Endothelial cell of umbilical vein (primary cell): ENCODE measurements around the gene SPCS3. TPM values are rescaled to one million over a fixed set of nuclear protein-coding genes. Genes with fewer than 3 reads are reported as not detected.

Experiments
- BruUV-seq: library from RNA; stranded (reverse); fragments of 400-500 nt; replicated peaks from 2 replicates; lab custom pipeline; 2021; lab: Mats Ljungman, UMichigan
- CTCF ChIA-PET: fragments of 300-600, 350-600 bp; sonication (Branson Sonifier 250); formaldehyde crosslinking; loops from one replicate; lab custom pipeline; 2021; ENCODE audit warnings: antibody characterized with exemption, inconsistent platforms; lab: Charles Lee
- POLR2A ChIA-PET: fragments of 300-600, 350-600 bp; sonication (Branson Sonifier 250); formaldehyde crosslinking; loops from one replicate; lab custom pipeline; 2021; ENCODE audit warnings: antibody characterized with exemption, inconsistent platforms; lab: Charles Lee
- DNase-seq: peaks from one replicate; pipeline ENCODE4 v3.0.0-alpha.2; 2011; ENCODE audit warnings: low read depth, low spot score
- FAIRE-seq: peaks from 2 replicates; lab custom pipeline; 2011; peaks lifted over from hg19 to GRCh38; lab: Jason Lieb, UNC
- H2AFZ ChIP-seq: 2 replicates; pipeline ENCODE4 v1.6.0; 2012; ENCODE audit warnings: low read depth, low read length, control low read depth, inconsistent platforms
- H3K27ac ChIP-seq: 2 replicates; pipeline ENCODE4 v1.5.1; 2011; ENCODE audit warnings: low read depth, mild to moderate bottlenecking, control low read depth, low read length, moderate library complexity; ENCODE audit not compliant: insufficient read depth
- H3K27me3 ChIP-seq, 2 experiments: 2 replicates each; pipeline versions ENCODE4 v1.6.0 to v1.6.1; 2011; ENCODE audit warnings: low read length in 2 of 2, mixed read lengths in 1 of 2; ENCODE audit not compliant: control insufficient read depth in 2 of 2, insufficient read depth in 2 of 2
- H3K36me3 ChIP-seq, 2 experiments: 2 replicates in 1 of 2; 3 replicates in 1 of 2; pipeline ENCODE4 v1.5.1; 2011; ENCODE audit warnings: low read length in 2 of 2, mild to moderate bottlenecking in 1 of 2, moderate library complexity in 1 of 2; ENCODE audit not compliant: control insufficient read depth in 2 of 2, insufficient read depth in 2 of 2; ENCODE audit errors: extremely low read depth in 1 of 2
- H3K4me1 ChIP-seq: 3 replicates; pipeline ENCODE4 v1.5.1; 2011; ENCODE audit warnings: mild to moderate bottlenecking, low read length; ENCODE audit not compliant: control insufficient read depth, insufficient read depth; ENCODE audit errors: extremely low read depth
- H3K4me2 ChIP-seq: 2 replicates; pipeline ENCODE4 v1.6.1; 2011; ENCODE audit warnings: low read length, control low read depth, mixed read lengths; ENCODE audit not compliant: insufficient read depth
- H3K4me3 ChIP-seq, 3 experiments: fragments of 200-600 bp in 1 of 3; sonication (generic), shearing (Covaris generic) in 1 of 3; replicated peaks in 1 of 3; 2 replicates each; pipeline ENCODE4 v1.5.1; 2011 to 2016; ENCODE audit warnings: control low read depth in 3 of 3, low read length in 3 of 3, mild to moderate bottlenecking in 2 of 3, inconsistent platforms in 1 of 3, low read depth in 1 of 3, moderate library complexity in 1 of 3; ENCODE audit not compliant: insufficient read depth in 1 of 3
- H3K79me2 ChIP-seq: 2 replicates; pipeline ENCODE4 v1.6.0; 2012; ENCODE audit warnings: low read length, inconsistent platforms; ENCODE audit not compliant: control insufficient read depth, insufficient read depth
- H3K9ac ChIP-seq: replicated peaks from 2 replicates; pipeline ENCODE3; 2011; ENCODE audit warnings: low read length, control low read depth; ENCODE audit not compliant: insufficient read depth; ENCODE audit errors: extremely low read depth
- H3K9me1 ChIP-seq: replicated peaks from 3 replicates; pipeline ENCODE4 v1.6.0; 2011; ENCODE audit warnings: mild to moderate bottlenecking, low read length; ENCODE audit not compliant: control insufficient read depth, insufficient read depth; ENCODE audit errors: extremely low read depth
- H3K9me3 ChIP-seq: replicated peaks from 2 replicates; pipeline ENCODE4 v1.5.1; 2012; ENCODE audit warnings: low read length, inconsistent platforms; ENCODE audit not compliant: control insufficient read depth, insufficient read depth
- H4K20me1 ChIP-seq: replicated peaks from 2 replicates; pipeline ENCODE3; 2011; ENCODE audit warnings: mild to moderate bottlenecking, low read length; ENCODE audit not compliant: control insufficient read depth, insufficient read depth; ENCODE audit errors: extremely low read depth
- CTCF ChIP-seq, 2 donors: IDR thresholded peaks; 1 replicate in 1 of 2; 2 replicates in 1 of 2; pipeline ENCODE4 v1.5.1; 2011; ENCODE audit warnings: low read length in 2 of 2, mild to moderate bottlenecking in 2 of 2, moderate library complexity in 2 of 2, control low read depth in 1 of 2, inconsistent platforms in 1 of 2, low read depth in 1 of 2; ENCODE audit not compliant: insufficient read depth in 1 of 2; ENCODE audit errors: extremely low read depth in 1 of 2
- EZH2 ChIP-seq: IDR thresholded peaks from 2 replicates; pipeline ENCODE4 v1.6.1; 2012; ENCODE audit warnings: borderline replicate concordance, low read depth, mild to moderate bottlenecking, moderate library complexity, low read length, inconsistent platforms; ENCODE audit not compliant: severe bottlenecking
- FOS ChIP-seq: IDR thresholded peaks from 2 replicates; pipeline ENCODE4 v1.6.1; 2011; ENCODE audit warnings: mild to moderate bottlenecking, low read length, moderate library complexity, borderline replicate concordance; ENCODE audit not compliant: insufficient read depth
- GATA2 ChIP-seq: IDR thresholded peaks from 2 replicates; pipeline ENCODE4 v1.7.0; 2011; ENCODE audit warnings: low read depth, mild to moderate bottlenecking, moderate library complexity, mixed read lengths, low read length; ENCODE audit not compliant: insufficient read length, insufficient read depth
- JUN ChIP-seq: IDR thresholded peaks from 2 replicates; pipeline ENCODE4 v1.6.1; 2011; ENCODE audit warnings: borderline replicate concordance, low read depth; ENCODE audit not compliant: insufficient read length, insufficient read depth
- MAX ChIP-seq: IDR thresholded peaks from 2 replicates; pipeline ENCODE4 v1.6.1; 2011; ENCODE audit not compliant: insufficient read depth, insufficient read length
- MYC ChIP-seq: IDR thresholded peaks from one replicate; pipeline ENCODE4 v1.6.1; 2011; ENCODE audit warnings: mild to moderate bottlenecking, low read depth, low read length
- POLR2A ChIP-seq: IDR thresholded peaks from 2 replicates; pipeline ENCODE4 v1.6.1; 2012; ENCODE audit warnings: low read depth, mild to moderate bottlenecking, control low read depth, low read length
- POLR2AphosphoS5 ChIP-seq: IDR thresholded peaks from 2 replicates; pipeline ENCODE4 v1.6.1; 2012; ENCODE audit warnings: low read depth, mild to moderate bottlenecking, control low read depth, low read length, moderate library complexity; ENCODE audit not compliant: insufficient read depth
- dilution Hi-C: fragments of 300-500 bp; cut with MboI; formaldehyde crosslinking; loops from one replicate; pipeline ENCODE4 v1.15.0; 2019; ENCODE audit warnings: low sequenced_read_pairs; ENCODE audit not compliant: extremely low pct_ligation_motif_present
- intact Hi-C: fragments of 100-400 bp; cut with micrococcal nuclease; formaldehyde crosslinking; loops from one replicate; pipeline ENCODE4 v1.10.0; 2022
- polyA plus RNA-seq, 4 experiments: library from polyadenylated mRNA; depleted of rRNA in 3 of 4; stranded (reverse) in 3 of 4; unstranded in 1 of 4; fragments of >200 nt; gene quantifications; 2 replicates each; pipeline versions ENCODE4 v1.2.1 to v1.2.3, GENCODE V29; 2011 to 2012; ENCODE audit warnings: missing spikeins in 1 of 4
- total RNA-seq: library from RNA; stranded (reverse); gene quantifications from 2 replicates; pipeline ENCODE4 v1.2.3, GENCODE V29; 2021

The SPCS3 gene
- total and polyA plus RNA-seq, 2 donors (not counting 3 experiments of a cell fraction or from before 2014, with no cell fraction given): 36.4 to 183 TPM

GRCh38 chr4:176380352-176381157, 60.8 kb downstream of the SPCS3 start:
- TF ChIP-seq POLR2A (no peak), CTCF (IDR thresholded peaks at IDR 0.05; ENCODE audit: extremely low read depth in 1 of 2, insufficient read depth in 1 of 2, low read depth in 1 of 2, low read length in 2 of 2) (no peak), MYC (no peak), JUN (no peak), POLR2AphosphoS5 (no peak), EZH2 (no peak), MAX (no peak), FOS (no peak), GATA2 (no peak)
- no peaks in the 10 kb centered on the region for H3K79me2 ChIP-seq
- no peaks in the 10 kb centered on the region for H3K36me3 ChIP-seq
- no peak overlapping the region for H3K27ac ChIP-seq
- H3K9ac ChIP-seq: no peak overlapping the region
- no peaks in the 10 kb centered on the region for H3K9me1 ChIP-seq
- H3K27me3 ChIP-seq: peaks cover 0 to 5% of the 10 kb centered on the region in 2 experiments
- H3K4me3 ChIP-seq: no peak overlapping the region
- intact Hi-C loops: loop anchor here (5.0 kb wide), 1 partner anchor 257 kb away; no protein-coding TSS in a partner anchor
- no TSS peak for BruUV-seq
- CTCF ChIA-PET: interaction anchor here (1.7 to 8.6 kb wide), 2 partner anchors 403 to 668 kb away, joined by 4 to 232 read pairs; no protein-coding TSS in a partner anchor
- no peaks in the 10 kb centered on the region for H4K20me1 ChIP-seq
- no peaks in the 10 kb centered on the region for H3K9me3 ChIP-seq
- peaks cover 13% of the 10 kb centered on the region for H3K4me1 ChIP-seq
- FAIRE-seq: no peak
- DNase-seq: no peak
- dilution Hi-C loops: no loop called here
- H2AFZ ChIP-seq: no peak overlapping the region
- H3K4me2 ChIP-seq: no peak overlapping the region
- POLR2A ChIA-PET: no interaction called here

Other genes with a start within 250 kb of the SPCS3 start
- gene SPATA4, start 124.4 kb upstream of the SPCS3 start, total RNA-seq: not detected in 2 replicates
- gene SPATA4, start 124.4 kb upstream of the SPCS3 start, polyA plus RNA-seq: not detected in 2 replicates
- gene ASB5, start 50.7 kb upstream of the SPCS3 start, total RNA-seq: not detected in 2 replicates
- not detected in 2 replicates for gene ASB5, start 50.7 kb upstream of the SPCS3 start, polyA plus RNA-seq